ENCODE measurements around the gene CNTNAP4. TPM values are rescaled to one million over a fixed set of nuclear protein-coding genes. Genes with fewer than 3 reads are reported as not detected.

CNTNAP4 gene
- polyA plus RNA-seq, 1 of the 3 experiments (the other 2 are of a cell fraction) = not detected

DNA sequence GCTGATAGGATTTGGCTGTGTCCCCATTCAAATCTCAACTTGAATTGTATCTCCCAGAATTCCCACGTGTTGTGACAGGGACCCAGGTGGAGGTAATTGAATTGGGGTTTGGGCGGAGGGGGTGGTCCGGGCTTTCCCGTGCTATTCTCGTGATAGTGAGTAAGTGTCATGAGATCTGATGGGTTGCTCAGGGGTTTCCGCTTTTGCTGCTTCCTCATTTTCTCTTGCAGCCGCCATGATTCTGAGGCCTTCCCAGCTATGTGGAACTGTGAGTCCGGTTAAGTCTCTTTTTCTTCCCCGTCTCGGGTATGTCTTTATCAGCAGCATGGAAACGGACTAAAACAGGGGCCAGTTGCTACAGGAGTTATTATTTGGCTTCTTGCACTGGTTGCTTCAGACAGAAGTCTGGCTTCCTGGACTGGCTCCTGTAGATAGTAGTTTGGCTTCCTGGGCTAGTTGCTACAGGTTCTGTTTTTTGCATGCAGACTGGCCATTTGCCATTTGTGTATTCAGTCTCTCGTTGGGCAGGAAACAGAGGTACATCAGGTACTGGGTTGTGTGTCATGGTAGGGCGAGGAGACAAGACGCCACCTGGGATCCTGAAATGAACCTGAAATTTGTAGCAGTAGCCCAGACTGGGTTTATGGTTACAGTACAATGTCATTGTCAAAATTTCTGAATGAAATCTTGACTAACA lies 32.6 kb downstream of the CNTNAP4 start:
- H3K4me1 ChIP-seq (ENCODE audit: control insufficient read depth in 1 of 2, insufficient read depth in 2 of 2, low read depth in 1 of 2, low read length in 1 of 2) = no peaks in the 10 kb centered on the region
- no peaks in the 10 kb centered on the region for H3K79me2 ChIP-seq (ENCODE audit: insufficient read depth)
- POLR2A ChIA-PET = no interaction called here
- no peaks in the 10 kb centered on the region for H3K27me3 ChIP-seq (ENCODE audit: insufficient read depth)
- no peak overlapping the region for H3K27ac ChIP-seq (ENCODE audit: low read depth in 2 of 2, low read length in 1 of 2)
- no peaks in the 10 kb centered on the region for H3K36me3 ChIP-seq (replicated peaks in 1 of 2; ENCODE audit: control insufficient read depth in 1 of 2, insufficient read depth in 2 of 2, low read length in 1 of 2)
- H3K9me2 ChIP-seq = no peaks in the 10 kb centered on the region
- no peak for DNase-seq
- WGBS (ENCODE audit: low lambda C conversion rate) = 53% methylated on average over 14 of the region's 14 CpGs
- 0 out of 2 replicates have a peak, but pooled peaks cover 3% of the 10 kb centered on the region for H3K9me3 ChIP-seq
- CTCF ChIA-PET = no interaction called here
- no peaks in the 10 kb centered on the region for H3F3A ChIP-seq (replicated peaks; ENCODE audit: insufficient read depth)
- no peak overlapping the region for H3K4me2 ChIP-seq
- no peak overlapping the region for H2AFZ ChIP-seq (ENCODE audit: low read depth)
- H3K4me3 ChIP-seq (ENCODE audit: low read depth in 2 of 2, low read length in 1 of 2) = no peak overlapping the region
- no peak for TF ChIP-seq ELF1 (IDR thresholded peaks at IDR 0.05)
- TF ChIP-seq RCOR1 (IDR thresholded peaks at IDR 0.05; ENCODE audit: low read length) = no peak
- TF ChIP-seq, protein P1, sequence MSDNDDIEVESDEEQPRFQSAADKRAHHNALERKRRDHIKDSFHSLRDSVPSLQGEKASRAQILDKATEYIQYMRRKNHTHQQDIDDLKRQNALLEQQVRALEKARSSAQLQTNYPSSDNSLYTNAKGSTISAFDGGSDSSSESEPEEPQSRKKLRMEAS (IDR thresholded peaks at IDR 0.05; ENCODE audit: low read depth) = no peak
- TF ChIP-seq FOSL2 (IDR thresholded peaks at IDR 0.05; ENCODE audit: borderline replicate concordance, low read depth) = no peak
- no peak for TF ChIP-seq TCF12 (IDR thresholded peaks at IDR 0.05)
- no peak for TF ChIP-seq NFIC (IDR thresholded peaks at IDR 0.05; ENCODE audit: borderline replicate concordance)
- no peak for TF ChIP-seq RXRA (IDR thresholded peaks at IDR 0.05; ENCODE audit: borderline replicate concordance, low read depth)
- TF ChIP-seq GABPA (IDR thresholded peaks at IDR 0.05; ENCODE audit: low read depth) = no peak
- no peak for TF ChIP-seq YY1 (IDR thresholded peaks at IDR 0.05; ENCODE audit: low read depth)
- no peak for TF ChIP-seq EP300 (IDR thresholded peaks at IDR 0.05; ENCODE audit: borderline replicate concordance in 1 of 2, low read depth in 1 of 2, low read length in 1 of 2)
- no peak for TF ChIP-seq EZH2phosphoT487 (IDR thresholded peaks at IDR 0.05; ENCODE audit: borderline replicate concordance, low read depth)
- no peak for TF ChIP-seq MEF2A (IDR thresholded peaks at IDR 0.05; ENCODE audit: borderline replicate concordance, low read depth)
- TF ChIP-seq, protein P2, sequence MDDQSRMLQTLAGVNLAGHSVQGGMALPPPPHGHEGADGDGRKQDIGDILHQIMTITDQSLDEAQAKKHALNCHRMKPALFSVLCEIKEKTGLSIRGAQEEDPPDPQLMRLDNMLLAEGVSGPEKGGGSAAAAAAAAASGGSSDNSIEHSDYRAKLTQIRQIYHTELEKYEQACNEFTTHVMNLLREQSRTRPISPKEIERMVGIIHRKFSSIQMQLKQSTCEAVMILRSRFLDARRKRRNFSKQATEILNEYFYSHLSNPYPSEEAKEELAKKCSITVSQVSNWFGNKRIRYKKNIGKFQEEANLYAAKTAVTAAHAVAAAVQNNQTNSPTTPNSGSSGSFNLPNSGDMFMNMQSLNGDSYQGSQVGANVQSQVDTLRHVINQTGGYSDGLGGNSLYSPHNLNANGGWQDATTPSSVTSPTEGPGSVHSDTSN (IDR thresholded peaks at IDR 0.05) = no peak
- no peak for TF ChIP-seq FOXM1 (IDR thresholded peaks at IDR 0.05; ENCODE audit: low read depth)
- no peak for TF ChIP-seq POLR2AphosphoS5 (IDR thresholded peaks at IDR 0.05; ENCODE audit: low read depth, low read length)
- no peak for TF ChIP-seq MXI1 (IDR thresholded peaks at IDR 0.05; ENCODE audit: low read depth, low read length)
- H4K20me1 ChIP-seq (ENCODE audit: insufficient read depth) = no peaks in the 10 kb centered on the region
- H3K9ac ChIP-seq = no peak overlapping the region

DNA sequence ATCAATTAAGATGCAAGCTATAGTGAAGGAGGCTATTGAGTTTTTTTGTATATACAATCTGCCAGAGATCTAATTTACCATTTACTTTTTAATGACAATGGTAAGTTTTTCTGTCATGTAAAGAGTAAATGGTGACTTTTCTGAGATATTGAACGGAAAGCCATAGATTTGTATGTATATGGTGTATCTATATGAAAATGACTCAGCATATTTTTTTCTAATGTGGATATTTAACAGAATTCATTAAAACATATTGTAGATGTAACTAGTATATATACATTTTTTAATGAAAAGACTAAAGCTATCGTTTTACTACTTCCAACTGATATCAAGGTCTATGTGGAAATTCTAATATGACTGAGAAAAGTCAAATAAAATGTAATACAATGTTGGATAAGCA lies 34.1 kb downstream of the CNTNAP4 start:
- ChIA-PET CTCF (interaction anchor here (0.7 to 0.9 kb wide), 2 partner anchors 13 to 32 kb away, joined by 3 read pairs; no protein-coding TSS in a partner anchor), POLR2A (no interaction called here)
- Histone ChIP-seq H3F3A (replicated peaks; ENCODE audit: insufficient read depth) (no peaks in the 10 kb centered on the region), H3K27me3 (ENCODE audit: insufficient read depth) (no peaks in the 10 kb centered on the region), H3K9ac (no peak overlapping the region), H4K20me1 (ENCODE audit: insufficient read depth) (no peaks in the 10 kb centered on the region), H3K9me2 (no peaks in the 10 kb centered on the region), H3K9me3 (0 out of 2 replicates have a peak, but pooled peaks cover 3% of the 10 kb centered on the region), H3K4me1 (ENCODE audit: control insufficient read depth in 1 of 2, insufficient read depth in 2 of 2, low read depth in 1 of 2, low read length in 1 of 2) (no peaks in the 10 kb centered on the region), H3K36me3 (replicated peaks in 1 of 2; ENCODE audit: control insufficient read depth in 1 of 2, insufficient read depth in 2 of 2, low read length in 1 of 2) (no peaks in the 10 kb centered on the region), H3K79me2 (ENCODE audit: insufficient read depth) (no peaks in the 10 kb centered on the region), H2AFZ (ENCODE audit: low read depth) (no peak overlapping the region), H3K4me3 (ENCODE audit: low read depth in 2 of 2, low read length in 1 of 2) (no peak overlapping the region), H3K4me2 (no peak overlapping the region), H3K27ac (ENCODE audit: low read depth in 2 of 2, low read length in 1 of 2) (no peak overlapping the region)
- WGBS (ENCODE audit: low lambda C conversion rate) = 13% methylated on average over 2 of the region's 2 CpGs
- DNase-seq = no peak
- no peak for TF ChIP-seq YY1 (IDR thresholded peaks at IDR 0.05; ENCODE audit: low read depth)
- TF ChIP-seq MEF2A (IDR thresholded peaks at IDR 0.05; ENCODE audit: borderline replicate concordance, low read depth) = no peak
- no peak for TF ChIP-seq FOXJ3 (CRISPR knock-in tag; IDR thresholded peaks at IDR 0.05)
- TF ChIP-seq FOSL2 (IDR thresholded peaks at IDR 0.05; ENCODE audit: borderline replicate concordance, low read depth) = no peak
- no peak for TF ChIP-seq NFIC (IDR thresholded peaks at IDR 0.05; ENCODE audit: borderline replicate concordance)

Measured in SK-N-SH (cell line).